GM12891 (cell line): Measurements from ENCODE around the gene DDX18.

Source experiments
- DNase-seq: peaks from one replicate; pipeline ENCODE4 v3.0.0; 2011; ENCODE audit warnings: low spot score; ENCODE audit not compliant: insufficient read length
- FAIRE-seq: peaks from 2 replicates; lab custom pipeline; 2011; peaks lifted over from hg19 to GRCh38; lab: Jason Lieb, UNC
- PAX5 ChIP-seq: IDR thresholded peaks from 2 replicates; pipeline ENCODE4 v1.6.1; 2011; ENCODE audit warnings: low read length, moderate library complexity, mild to moderate bottlenecking; ENCODE audit not compliant: insufficient read depth, severe bottlenecking
- POLR2A ChIP-seq: IDR thresholded peaks from 2 replicates; pipeline ENCODE4 v1.6.1; 2011; ENCODE audit warnings: low read depth, low read length, control low read depth
- POLR2AphosphoS5 ChIP-seq: IDR thresholded peaks from 2 replicates; pipeline ENCODE4 v1.6.1; 2011; ENCODE audit warnings: low read depth, low read length, control low read depth
- POU2F2 ChIP-seq: IDR thresholded peaks from 2 replicates; pipeline ENCODE4 v1.6.1; 2011; ENCODE audit warnings: low read depth, mild to moderate bottlenecking, control low read depth, low read length, moderate library complexity
- SPI1 ChIP-seq: IDR thresholded peaks from 2 replicates; pipeline ENCODE4 v1.6.1; 2011; ENCODE audit warnings: low read depth, low read length, control low read depth
- TAF1 ChIP-seq: IDR thresholded peaks from 2 replicates; pipeline ENCODE4 v1.6.1; 2011; ENCODE audit warnings: low read depth, low read length, control low read depth

DDX18 gene

DNA sequence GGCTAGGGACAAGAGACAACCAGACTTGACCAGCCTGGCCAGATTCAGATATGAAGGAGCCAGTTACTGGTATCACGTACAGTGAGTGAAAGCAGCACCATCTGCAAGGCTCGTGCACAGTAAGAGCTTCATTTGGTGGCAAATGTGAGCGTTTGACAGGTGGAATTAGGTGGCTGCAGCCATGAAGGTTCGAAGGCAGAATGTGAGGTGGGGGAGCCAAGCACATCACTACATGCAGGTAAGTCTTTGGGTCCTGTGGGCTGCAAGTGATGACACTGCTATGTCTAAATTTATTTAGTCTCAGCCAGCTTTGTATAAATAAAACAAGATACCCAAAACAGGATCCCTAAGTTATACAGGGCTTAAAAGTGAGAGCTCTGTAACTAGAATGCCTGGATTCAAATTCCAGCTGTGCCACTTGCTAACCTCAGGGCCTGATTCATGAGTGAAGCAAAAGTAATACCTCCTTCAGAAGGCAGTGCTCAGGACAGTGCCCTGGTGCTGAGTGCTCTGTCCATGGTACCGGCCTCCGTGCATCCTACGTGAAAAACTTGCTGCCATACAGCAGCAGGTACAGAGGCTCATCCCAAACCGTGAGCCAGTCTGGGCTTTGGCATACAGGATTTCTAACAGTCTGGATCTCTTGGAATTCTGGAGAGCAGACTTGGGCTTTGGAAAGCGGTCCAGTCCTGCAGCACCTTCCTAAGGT is 18.6 kb downstream of the DDX18 start:
- no peak for TF ChIP-seq POLR2A
- no peak for TF ChIP-seq SPI1
- TF ChIP-seq PAX5, result no peak
- TF ChIP-seq POLR2AphosphoS5, result peak; percentile 67; the same call in 1 of the 2 replicates
- no peak for TF ChIP-seq TAF1
- TF ChIP-seq POU2F2, result no peak
- DNase-seq (no peak), FAIRE-seq (no peak)

DNA sequence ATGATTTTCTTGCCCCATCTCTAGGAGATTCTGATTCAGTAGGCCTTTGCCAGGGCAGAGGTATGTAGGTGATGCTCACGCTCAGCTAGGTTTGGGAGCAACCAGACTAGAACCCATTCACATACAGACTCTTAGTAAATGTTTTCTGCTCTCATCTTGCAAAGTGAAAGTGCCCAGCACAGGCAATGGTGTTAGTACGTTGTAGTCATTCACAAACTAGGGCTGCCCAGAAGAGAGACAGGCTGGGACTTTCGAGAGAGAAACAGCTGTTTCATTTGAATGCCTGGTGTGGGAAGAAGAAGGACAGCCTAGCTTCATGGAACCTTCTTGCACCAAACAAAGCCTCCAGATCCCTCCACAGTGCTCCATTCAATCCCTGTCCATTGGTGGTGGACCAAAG is 19.4 kb downstream of the DDX18 start:
- no peak for FAIRE-seq
- TF ChIP-seq POLR2A (no peak), POLR2AphosphoS5 (no peak), SPI1 (no peak), TAF1 (no peak), POU2F2 (no peak), PAX5 (no peak)
- no peak for DNase-seq

DNA sequence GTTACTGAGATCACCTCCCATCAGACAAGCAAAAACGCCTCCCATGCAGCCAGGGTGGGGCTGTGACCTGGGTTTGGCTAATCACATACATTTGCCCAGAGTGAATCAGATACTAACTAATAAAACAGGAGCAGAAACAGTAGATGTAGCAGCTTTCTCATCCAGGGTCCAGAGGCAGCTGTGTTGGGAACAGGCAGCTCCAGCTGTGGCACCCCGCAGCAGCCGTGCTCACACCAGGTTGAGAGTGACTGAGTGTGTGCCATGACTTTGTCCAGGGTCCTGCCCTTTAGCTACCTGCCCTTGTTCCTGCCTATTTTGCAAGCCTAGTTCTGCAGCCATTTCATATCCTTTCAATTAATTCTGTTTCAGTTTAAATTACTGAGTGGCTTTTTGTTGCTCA is 20.5 kb downstream of the DDX18 start:
- FAIRE-seq, result no peak
- TF ChIP-seq TAF1, result no peak
- no peak for TF ChIP-seq PAX5
- TF ChIP-seq POLR2AphosphoS5, result no peak
- TF ChIP-seq POU2F2, result no peak
- TF ChIP-seq SPI1, result no peak
- no peak for TF ChIP-seq POLR2A
- DNase-seq, result no peak

DNA sequence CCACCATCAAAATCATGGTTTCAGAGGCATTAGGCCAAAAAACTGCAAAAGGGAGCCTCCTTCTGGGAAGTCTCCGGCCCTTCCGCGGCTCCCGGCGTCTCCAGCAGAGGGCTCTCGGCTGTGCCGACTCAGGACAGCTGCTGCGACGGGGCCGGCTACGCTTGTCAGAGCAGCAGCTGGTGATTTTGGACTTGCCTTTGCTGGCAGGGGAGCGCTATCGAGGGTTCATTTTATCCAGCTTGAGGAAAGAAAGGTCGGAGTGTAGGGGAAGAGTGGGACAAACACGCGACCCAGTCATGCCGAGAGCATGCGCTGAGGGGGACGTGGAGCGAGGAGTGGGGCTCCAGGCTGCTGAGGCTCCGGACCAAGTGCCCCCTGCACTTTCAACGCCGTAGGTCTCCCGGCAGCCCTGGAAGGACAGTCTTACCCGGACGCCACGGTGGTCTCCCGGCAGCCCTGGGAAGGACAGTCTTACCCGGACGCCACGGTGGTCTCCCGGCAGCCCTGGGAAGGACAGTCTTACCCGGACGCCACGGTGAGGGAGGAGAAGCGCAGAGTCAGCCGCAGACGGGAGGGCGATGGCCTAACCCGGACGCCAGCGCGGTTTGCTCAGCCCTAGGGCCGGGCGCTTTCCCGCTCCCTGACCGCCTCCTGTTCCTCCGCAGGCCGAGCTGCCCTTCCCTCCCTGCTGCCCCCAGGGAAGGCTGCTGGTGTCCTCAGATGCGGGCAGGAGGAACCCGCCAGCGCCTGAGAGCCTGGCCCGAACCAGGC is 21.7 kb downstream of the DDX18 start:
- FAIRE-seq (no peak), DNase-seq (peak; percentile 69)
- TF ChIP-seq POLR2AphosphoS5 (no peak), PAX5 (no peak), POU2F2 (no peak), TAF1 (no peak), POLR2A (no peak), SPI1 (no peak)

DNA sequence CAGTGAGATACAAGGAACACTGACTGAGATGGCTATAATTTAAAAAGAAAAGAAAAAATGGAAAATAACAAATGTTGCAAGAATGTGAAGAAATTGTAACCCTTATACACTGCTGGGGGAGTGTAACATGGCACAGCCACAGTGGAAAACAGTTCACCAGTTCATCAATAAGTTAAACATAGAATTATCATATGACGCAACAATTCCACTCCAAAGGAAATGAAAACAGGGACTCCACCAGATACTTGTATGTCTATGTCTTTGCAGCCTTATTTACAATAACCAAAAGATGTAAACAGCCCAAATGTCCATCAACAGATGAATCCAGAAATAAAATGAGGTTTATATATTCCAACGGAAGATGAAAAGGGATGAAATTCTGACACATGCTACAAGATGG is 30.8 kb downstream of the DDX18 start:
- no peak for FAIRE-seq
- TF ChIP-seq PAX5 (no peak), TAF1 (no peak), POLR2A (no peak), POLR2AphosphoS5 (no peak), POU2F2 (no peak), SPI1 (no peak)
- DNase-seq, result no peak

DNA sequence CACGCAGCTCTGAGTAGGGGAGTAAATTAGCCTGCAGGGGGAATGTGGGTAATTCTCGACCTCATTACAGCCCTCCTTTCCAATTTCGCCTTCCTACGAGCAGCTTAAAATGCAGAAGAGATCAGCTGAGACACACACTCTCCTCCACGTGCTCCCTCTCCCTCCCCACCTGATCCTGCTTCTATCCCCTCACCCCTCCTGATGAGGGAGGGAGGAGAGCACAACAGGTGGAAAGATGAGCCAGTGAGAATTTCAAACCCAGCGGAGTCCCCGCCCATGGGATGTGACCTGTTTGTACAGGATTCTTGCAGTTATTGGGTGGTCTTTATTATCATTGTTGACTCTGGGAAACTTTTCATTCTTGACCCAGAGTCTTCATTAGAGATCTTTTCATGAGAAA is 35.5 kb downstream of the DDX18 start:
- no peak for TF ChIP-seq TAF1
- no peak for TF ChIP-seq POU2F2
- TF ChIP-seq SPI1, result no peak
- TF ChIP-seq PAX5, result no peak
- TF ChIP-seq POLR2A, result no peak
- no peak for TF ChIP-seq POLR2AphosphoS5
- DNase-seq (no peak), FAIRE-seq (no peak)

DNA sequence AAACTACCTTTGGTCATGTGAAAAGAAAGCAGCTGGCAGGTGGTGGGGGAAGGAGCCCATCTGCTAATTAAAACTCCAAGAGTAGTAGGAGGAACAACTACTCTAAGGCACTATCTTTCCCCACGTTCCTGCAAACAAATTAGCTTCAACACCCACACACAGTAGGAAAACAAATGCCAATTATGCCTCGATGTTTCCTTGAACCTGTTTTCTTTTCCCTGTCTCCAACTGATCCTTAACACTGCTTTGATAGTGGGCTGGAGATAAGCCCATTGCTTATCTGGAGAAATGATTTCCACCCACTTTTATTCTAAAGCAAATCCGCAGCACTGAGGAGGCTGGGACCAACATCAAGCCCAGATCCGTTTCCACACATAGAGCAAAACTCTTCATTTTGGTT is 36.0 kb downstream of the DDX18 start:
- DNase-seq (no peak), FAIRE-seq (no peak)
- TF ChIP-seq POU2F2 (no peak), POLR2A (no peak), POLR2AphosphoS5 (no peak), TAF1 (no peak), PAX5 (no peak), SPI1 (no peak)

DNA sequence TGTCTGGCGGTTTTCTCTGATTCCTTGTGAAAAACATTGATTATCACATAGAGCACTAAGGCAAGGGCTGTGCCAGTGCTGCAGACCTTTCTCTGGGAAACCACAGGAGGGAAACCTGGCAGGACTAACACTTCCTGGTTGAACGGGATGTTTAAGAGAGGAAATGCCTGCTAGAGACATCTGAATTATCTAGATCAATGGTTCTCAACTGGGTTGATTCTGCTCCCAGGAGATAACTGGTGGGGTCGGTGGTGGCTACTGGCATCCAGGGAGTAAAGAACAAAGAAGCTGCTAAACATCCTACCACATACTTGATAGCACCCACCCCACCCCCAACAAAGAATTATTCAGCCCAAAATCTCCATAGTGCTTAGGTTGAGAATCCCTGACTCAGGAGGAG is 37.5 kb downstream of the DDX18 start:
- TF ChIP-seq POLR2AphosphoS5, result no peak
- TF ChIP-seq POU2F2, result no peak
- no peak for TF ChIP-seq SPI1
- TF ChIP-seq POLR2A, result no peak
- TF ChIP-seq TAF1, result no peak
- no peak for FAIRE-seq
- DNase-seq, result no peak

DNA sequence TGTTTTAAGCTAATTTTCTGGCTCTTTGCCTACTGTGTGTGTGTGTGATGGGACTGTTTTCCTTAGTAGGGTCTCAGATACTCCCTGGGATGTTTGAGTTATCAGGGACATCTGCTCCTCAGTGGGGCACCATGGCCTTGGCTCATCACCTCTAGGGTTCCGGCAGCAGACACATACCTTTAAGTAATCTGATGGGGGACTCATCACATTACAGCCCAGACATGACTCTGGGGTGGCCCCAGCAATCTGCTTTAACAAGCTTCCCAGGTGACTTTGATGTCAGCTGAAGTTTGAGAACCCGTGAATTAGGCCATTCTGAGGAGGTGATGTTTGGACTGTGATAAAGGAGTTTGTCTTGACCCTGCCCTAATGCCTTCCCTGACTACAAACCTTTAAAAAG is 38.8 kb downstream of the DDX18 start:
- TF ChIP-seq POLR2A (no peak), POLR2AphosphoS5 (no peak), TAF1 (no peak), POU2F2 (no peak), PAX5 (no peak), SPI1 (no peak)
- FAIRE-seq (no peak), DNase-seq (no peak)
